ENCODE results near the gene CSTF2T. TPM values are rescaled to one million over a fixed set of nuclear protein-coding genes. Genes with fewer than 3 reads are reported as not detected.

The CSTF2T gene
- total RNA-seq, 1 experiment from 2014 or later = 22.2 TPM

DNA sequence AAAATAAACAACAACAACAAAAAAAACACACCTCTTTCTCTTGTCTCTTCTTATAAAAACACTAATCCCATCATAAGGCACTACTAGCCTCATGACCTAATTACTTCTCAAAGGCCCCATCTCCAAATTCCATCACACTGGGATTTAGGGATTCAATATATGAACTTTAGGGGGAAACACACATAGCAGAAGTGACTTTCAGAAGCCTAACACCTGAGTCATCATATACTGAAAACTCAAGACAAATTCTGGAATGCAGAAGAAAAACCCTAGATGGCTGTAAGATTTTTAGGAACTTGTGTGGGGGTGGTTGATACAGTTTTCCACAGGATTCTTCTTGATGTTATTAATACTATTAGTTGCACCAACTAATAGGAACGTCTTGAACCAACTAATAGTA, 33.7 kb upstream of the CSTF2T start:
- Histone ChIP-seq H3K4me3 (ENCODE audit: low read depth, low read length, poor library complexity, severe bottlenecking) (no peak overlapping the region), H3K27ac (ENCODE audit: low read depth, low read length, poor library complexity, severe bottlenecking) (no peak overlapping the region), H3K27me3 (replicated peaks; ENCODE audit: insufficient read depth, low read depth, low read length, poor library complexity) (peaks cover 4% of the 10 kb centered on the region), H3K36me3 (ENCODE audit: insufficient read depth, low read length, poor library complexity, severe bottlenecking) (no peaks in the 10 kb centered on the region), H3K4me1 (ENCODE audit: insufficient read depth, low read length, poor library complexity, severe bottlenecking) (no peaks in the 10 kb centered on the region), H3K9me3 (ENCODE audit: low read depth, low read length, poor library complexity, severe bottlenecking) (no peaks in the 10 kb centered on the region)
- BruUV-seq (replicated peaks) = no TSS peak
- no peak for DNase-seq (ENCODE audit: low spot score)
- ChIA-PET CTCF (no interaction called here), POLR2A (ENCODE audit: low non-redundant PET) (no interaction called here)
- no peak for TF ChIP-seq EZH2 (IDR thresholded peaks at IDR 0.05; ENCODE audit: borderline replicate concordance, low read depth, low read length, poor library complexity, severe bottlenecking)
- TF ChIP-seq, protein P1, sequence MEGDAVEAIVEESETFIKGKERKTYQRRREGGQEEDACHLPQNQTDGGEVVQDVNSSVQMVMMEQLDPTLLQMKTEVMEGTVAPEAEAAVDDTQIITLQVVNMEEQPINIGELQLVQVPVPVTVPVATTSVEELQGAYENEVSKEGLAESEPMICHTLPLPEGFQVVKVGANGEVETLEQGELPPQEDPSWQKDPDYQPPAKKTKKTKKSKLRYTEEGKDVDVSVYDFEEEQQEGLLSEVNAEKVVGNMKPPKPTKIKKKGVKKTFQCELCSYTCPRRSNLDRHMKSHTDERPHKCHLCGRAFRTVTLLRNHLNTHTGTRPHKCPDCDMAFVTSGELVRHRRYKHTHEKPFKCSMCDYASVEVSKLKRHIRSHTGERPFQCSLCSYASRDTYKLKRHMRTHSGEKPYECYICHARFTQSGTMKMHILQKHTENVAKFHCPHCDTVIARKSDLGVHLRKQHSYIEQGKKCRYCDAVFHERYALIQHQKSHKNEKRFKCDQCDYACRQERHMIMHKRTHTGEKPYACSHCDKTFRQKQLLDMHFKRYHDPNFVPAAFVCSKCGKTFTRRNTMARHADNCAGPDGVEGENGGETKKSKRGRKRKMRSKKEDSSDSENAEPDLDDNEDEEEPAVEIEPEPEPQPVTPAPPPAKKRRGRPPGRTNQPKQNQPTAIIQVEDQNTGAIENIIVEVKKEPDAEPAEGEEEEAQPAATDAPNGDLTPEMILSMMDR (conservative IDR thresholded peaks at IDR 0.05; ENCODE audit: low read depth, low read length) = no peak
- intact Hi-C loops (cut with micrococcal nuclease; ENCODE audit: unreplicated experiment) = no loop called here

DNA sequence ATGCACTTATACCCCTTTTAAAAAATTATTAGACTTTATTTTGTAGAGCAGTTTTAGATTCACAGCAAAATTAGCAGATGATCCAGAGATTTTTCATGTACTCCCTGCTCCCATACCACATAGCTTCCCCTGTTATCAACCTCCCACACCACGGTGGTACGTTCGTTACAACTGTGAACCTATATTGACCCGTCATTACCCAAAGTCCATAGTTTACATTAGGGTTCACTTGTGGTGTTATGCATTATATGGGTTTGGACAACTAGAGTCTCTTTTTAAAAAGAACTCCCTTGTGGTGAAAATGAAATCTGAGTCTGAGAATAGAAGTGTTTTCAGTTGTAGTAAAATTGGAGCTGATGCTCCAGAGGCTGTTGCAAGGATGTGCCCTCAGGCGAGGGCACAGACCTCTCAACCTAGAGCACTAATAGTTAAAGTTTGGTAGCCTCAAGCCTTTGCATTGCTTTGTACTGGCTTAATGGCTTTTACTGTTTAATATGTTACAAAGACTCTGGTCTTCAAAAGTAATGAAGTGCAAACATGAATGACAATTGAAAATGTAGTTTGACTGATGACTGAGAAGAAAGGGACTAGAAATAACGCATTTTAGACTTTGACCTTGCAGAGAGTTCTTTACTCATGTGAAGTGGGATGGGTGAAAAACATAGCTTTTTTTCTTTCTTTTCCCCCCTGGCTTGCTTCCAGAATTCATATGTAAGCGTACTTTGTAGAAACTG, 30.6 kb upstream of the CSTF2T start:
- intact Hi-C loops (cut with micrococcal nuclease; ENCODE audit: unreplicated experiment) = no loop called here

DNA sequence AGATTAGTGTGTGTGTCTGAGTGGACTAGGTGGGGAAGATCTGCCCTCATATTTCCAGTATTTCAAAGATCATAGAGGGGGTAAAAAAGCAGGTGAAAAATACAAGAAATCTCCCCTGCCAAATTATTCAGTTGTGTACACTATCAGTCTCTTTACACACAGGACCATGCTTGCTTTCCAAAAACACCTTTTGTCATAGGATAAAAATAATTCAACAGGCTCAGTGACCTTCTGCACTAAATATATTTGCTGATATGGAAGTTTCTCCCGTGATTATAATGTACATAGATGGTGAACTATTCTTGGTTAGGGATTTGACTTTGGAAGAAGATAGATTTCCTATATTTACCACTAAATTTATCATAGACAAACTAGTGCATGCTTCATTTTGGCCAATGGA, 24.6 kb upstream of the CSTF2T start:
- POLR2A ChIA-PET (ENCODE audit: low non-redundant PET) = no interaction called here
- H3K4me1 ChIP-seq (ENCODE audit: insufficient read depth, low read length, poor library complexity, severe bottlenecking) = no peaks in the 10 kb centered on the region
- intact Hi-C loops (cut with micrococcal nuclease; ENCODE audit: unreplicated experiment) = no loop called here
- CTCF ChIA-PET = no interaction called here
- H3K9me3 ChIP-seq (ENCODE audit: low read depth, low read length, poor library complexity, severe bottlenecking) = no peaks in the 10 kb centered on the region
- H3K27ac ChIP-seq (ENCODE audit: low read depth, low read length, poor library complexity, severe bottlenecking) = no peak overlapping the region
- no peaks in the 10 kb centered on the region for H3K36me3 ChIP-seq (ENCODE audit: insufficient read depth, low read length, poor library complexity, severe bottlenecking)
- no peak for TF ChIP-seq EZH2 (IDR thresholded peaks at IDR 0.05; ENCODE audit: borderline replicate concordance, low read depth, low read length, poor library complexity, severe bottlenecking)
- TF ChIP-seq, protein P1 (conservative IDR thresholded peaks at IDR 0.05; ENCODE audit: low read depth, low read length) = no peak
- no peak overlapping the region for H3K4me3 ChIP-seq (ENCODE audit: low read depth, low read length, poor library complexity, severe bottlenecking)
- no peak for DNase-seq (ENCODE audit: low spot score)
- BruUV-seq (replicated peaks) = no TSS peak
- peaks cover 4% of the 10 kb centered on the region for H3K27me3 ChIP-seq (replicated peaks; ENCODE audit: insufficient read depth, low read depth, low read length, poor library complexity)

More for the DNA sequence above, 30.6 kb upstream of the CSTF2T start:
- Histone ChIP-seq H3K27me3 (replicated peaks; ENCODE audit: insufficient read depth, low read depth, low read length, poor library complexity) (peaks cover 4% of the 10 kb centered on the region), H3K27ac (ENCODE audit: low read depth, low read length, poor library complexity, severe bottlenecking) (no peak overlapping the region), H3K4me1 (ENCODE audit: insufficient read depth, low read length, poor library complexity, severe bottlenecking) (no peaks in the 10 kb centered on the region), H3K36me3 (ENCODE audit: insufficient read depth, low read length, poor library complexity, severe bottlenecking) (no peaks in the 10 kb centered on the region), H3K4me3 (ENCODE audit: low read depth, low read length, poor library complexity, severe bottlenecking) (no peak overlapping the region), H3K9me3 (ENCODE audit: low read depth, low read length, poor library complexity, severe bottlenecking) (no peaks in the 10 kb centered on the region)
- POLR2A ChIA-PET (ENCODE audit: low non-redundant PET) = no interaction called here
- no peak for DNase-seq (ENCODE audit: low spot score)
- TF ChIP-seq, protein P1 (conservative IDR thresholded peaks at IDR 0.05; ENCODE audit: low read depth, low read length) = no peak
- TF ChIP-seq EZH2 (IDR thresholded peaks at IDR 0.05; ENCODE audit: borderline replicate concordance, low read depth, low read length, poor library complexity, severe bottlenecking) = no peak
- CTCF ChIA-PET = interaction anchor here (0.6 kb wide), 1 partner anchor 74 kb away, joined by 5 read pairs; no protein-coding TSS in a partner anchor
- BruUV-seq (replicated peaks) = no TSS peak

All from A673 (cell line).